ENCODE data around the gene TNS3.

TNS3 gene

GRCh38 chr7:47378728-47379395 is 203.0 kb downstream of the TNS3 start:
- CTCF ChIA-PET = interaction anchor here (0.8 to 1.3 kb wide), 2 partner anchors 113 to 388 kb away, joined by 3 read pairs; no protein-coding TSS in a partner anchor

GRCh38 chr7:47377741-47378140 is 204.2 kb downstream of the TNS3 start:
- ChIA-PET CTCF (no interaction called here), POLR2A (no interaction called here)

More at GRCh38 chr7:47378728-47379395, 203.0 kb downstream of the TNS3 start:
- TF ChIP-seq CTCF (IDR thresholded peaks at IDR 0.05; ENCODE audit: control extremely low read depth, extremely low read depth, low read depth, missing control alignments) = no peak
- DNase-seq (ENCODE audit: extremely low spot score) = no peak
- POLR2A ChIA-PET = no interaction called here

GRCh38 chr7:47376991-47377616 is 204.8 kb downstream of the TNS3 start:
- ChIA-PET CTCF (no interaction called here), POLR2A (no interaction called here)
- no peak for DNase-seq (ENCODE audit: extremely low spot score)
- TF ChIP-seq CTCF (IDR thresholded peaks at IDR 0.05; ENCODE audit: control extremely low read depth, extremely low read depth, low read depth, missing control alignments) = no peak

More at GRCh38 chr7:47377741-47378140, 204.2 kb downstream of the TNS3 start:
- no peak for TF ChIP-seq CTCF (IDR thresholded peaks at IDR 0.05; ENCODE audit: control extremely low read depth, extremely low read depth, low read depth, missing control alignments)
- no peak for DNase-seq (ENCODE audit: extremely low spot score)

GRCh38 chr7:47375121-47375938 is 206.6 kb downstream of the TNS3 start:
- TF ChIP-seq CTCF (IDR thresholded peaks at IDR 0.05; ENCODE audit: control extremely low read depth, extremely low read depth, low read depth, missing control alignments) = no peak
- POLR2A ChIA-PET = no interaction called here
- CTCF ChIA-PET = no interaction called here
- DNase-seq (ENCODE audit: extremely low spot score) = no peak

- CTCF ChIA-PET = no interaction called here
- POLR2A ChIA-PET = no interaction called here
- TF ChIP-seq CTCF (IDR thresholded peaks at IDR 0.05; ENCODE audit: control extremely low read depth, extremely low read depth, low read depth, missing control alignments) = no peak
- no peak for DNase-seq (ENCODE audit: extremely low spot score)
Measured at GRCh38 chr7:47374538-47374937, 207.4 kb downstream of the TNS3 start.

GRCh38 chr7:47373871-47374451 is 207.9 kb downstream of the TNS3 start:
- no peak for DNase-seq (ENCODE audit: extremely low spot score)
- ChIA-PET CTCF (interaction anchor here (1.4 kb wide), 1 partner anchor 10 kb away, joined by 3 read pairs; no protein-coding TSS in a partner anchor), POLR2A (no interaction called here)
- no peak for TF ChIP-seq CTCF (IDR thresholded peaks at IDR 0.05; ENCODE audit: control extremely low read depth, extremely low read depth, low read depth, missing control alignments)

Data from GM10248 (cell line).